Chondrocyte (in vitro differentiated cells): Measurements from ENCODE around the gene RNF149. TPM values are rescaled to one million over a fixed set of nuclear protein-coding genes. Genes with fewer than 3 reads are reported as not detected.

Experiments
- DNase-seq: peaks from one replicate; pipeline ENCODE4 v3.0.0; 2021; ENCODE audit warnings: mixed read lengths, low spot score
- H3K27ac Mint-ChIP-seq: one replicate; pipeline ENCODE4 v1.8.0; 2021; ENCODE audit warnings: mild to moderate bottlenecking, moderate library complexity, mixed read lengths; ENCODE audit not compliant: unreplicated experiment
- H3K27me3 Mint-ChIP-seq: 2 replicates; pipeline ENCODE4 v1.8.0; 2021; ENCODE audit warnings: low read depth, mixed read lengths
- H3K36me3 Mint-ChIP-seq: 2 replicates; pipeline ENCODE4 v1.8.0; 2021; ENCODE audit warnings: low read depth, mixed read lengths
- H3K4me1 Mint-ChIP-seq: 2 replicates; pipeline ENCODE4 v1.8.0; 2021; ENCODE audit warnings: low read depth, mild to moderate bottlenecking, mixed read lengths
- H3K4me3 Mint-ChIP-seq: one replicate; pipeline ENCODE4 v1.8.0; 2021; ENCODE audit warnings: mild to moderate bottlenecking, moderate library complexity, mixed read lengths; ENCODE audit not compliant: unreplicated experiment
- H3K9me3 Mint-ChIP-seq: 2 replicates; pipeline ENCODE4 v1.8.0; 2021; ENCODE audit warnings: low read depth, mixed read lengths
- total RNA-seq: library from RNA; stranded (reverse); gene quantifications from 3 replicates; pipeline ENCODE4 v1.2.1, GENCODE V29; 2021
- TF ChIP-seq, protein P1 (sequence below): fragments of 200-600 bp; sonication (generic); IDR thresholded peaks from 2 replicates; pipeline ENCODE4 v1.5.0; 2021; ENCODE audit warnings: antibody characterized with exemption, mild to moderate bottlenecking, moderate library complexity

Gene RNF149
- total RNA-seq, 1 donor from 2014 or later: 26.2 TPM

DNA sequence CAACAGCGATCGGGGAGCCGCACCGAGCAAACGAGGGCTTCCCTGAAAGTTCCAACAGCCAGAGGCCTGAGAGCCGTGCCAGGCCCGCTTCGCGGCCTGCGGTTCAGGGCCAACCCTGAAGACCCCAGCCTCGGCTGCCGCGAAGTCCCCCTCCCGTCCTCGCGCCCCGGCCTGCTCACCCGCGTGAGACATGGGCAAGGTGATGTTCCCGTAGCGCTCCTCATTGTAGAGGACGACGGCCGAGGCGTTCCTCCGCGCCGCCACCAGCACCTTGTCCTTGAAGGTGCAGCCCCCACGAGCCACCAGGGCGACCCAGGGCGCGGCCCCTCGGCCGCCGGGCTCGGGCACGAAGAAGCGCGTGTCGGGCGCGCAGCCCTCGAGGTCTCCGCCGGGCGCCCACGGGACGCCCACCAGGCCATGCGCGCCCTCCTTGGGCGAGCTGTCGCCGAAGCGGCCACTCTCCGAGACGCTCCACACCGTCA is 510 bp downstream of the RNF149 start:
- TF ChIP-seq, protein P1, sequence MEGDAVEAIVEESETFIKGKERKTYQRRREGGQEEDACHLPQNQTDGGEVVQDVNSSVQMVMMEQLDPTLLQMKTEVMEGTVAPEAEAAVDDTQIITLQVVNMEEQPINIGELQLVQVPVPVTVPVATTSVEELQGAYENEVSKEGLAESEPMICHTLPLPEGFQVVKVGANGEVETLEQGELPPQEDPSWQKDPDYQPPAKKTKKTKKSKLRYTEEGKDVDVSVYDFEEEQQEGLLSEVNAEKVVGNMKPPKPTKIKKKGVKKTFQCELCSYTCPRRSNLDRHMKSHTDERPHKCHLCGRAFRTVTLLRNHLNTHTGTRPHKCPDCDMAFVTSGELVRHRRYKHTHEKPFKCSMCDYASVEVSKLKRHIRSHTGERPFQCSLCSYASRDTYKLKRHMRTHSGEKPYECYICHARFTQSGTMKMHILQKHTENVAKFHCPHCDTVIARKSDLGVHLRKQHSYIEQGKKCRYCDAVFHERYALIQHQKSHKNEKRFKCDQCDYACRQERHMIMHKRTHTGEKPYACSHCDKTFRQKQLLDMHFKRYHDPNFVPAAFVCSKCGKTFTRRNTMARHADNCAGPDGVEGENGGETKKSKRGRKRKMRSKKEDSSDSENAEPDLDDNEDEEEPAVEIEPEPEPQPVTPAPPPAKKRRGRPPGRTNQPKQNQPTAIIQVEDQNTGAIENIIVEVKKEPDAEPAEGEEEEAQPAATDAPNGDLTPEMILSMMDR: no peak
- Mint-ChIP-seq H3K9me3 (no peaks in the 10 kb centered on the region), H3K36me3 (no peaks in the 10 kb centered on the region), H3K4me1 (peaks cover 43% of the 10 kb centered on the region), H3K4me3 (peak overlapping the region; percentile 90), H3K27me3 (no peaks in the 10 kb centered on the region), H3K27ac (peak overlapping the region; percentile 92)
- no peak for DNase-seq

DNA sequence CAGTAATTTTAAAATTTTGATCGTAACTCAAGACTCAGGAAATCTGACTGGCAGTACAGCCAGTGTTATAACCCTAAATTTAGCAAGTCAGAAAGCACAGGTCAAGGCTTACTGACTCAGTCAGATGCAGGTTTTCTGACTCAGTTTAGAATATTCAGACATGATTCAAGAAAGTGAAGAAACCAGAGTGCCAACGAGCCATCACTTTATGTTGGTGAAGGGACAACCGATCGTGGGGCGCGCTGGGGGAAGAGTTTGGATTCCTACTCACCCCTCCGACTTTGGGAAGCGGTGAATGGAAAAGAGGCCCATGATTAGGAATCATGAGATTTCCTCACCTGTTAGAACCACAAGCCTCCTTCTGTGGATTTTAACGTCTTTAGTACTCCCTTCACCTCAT is 998 bp downstream of the RNF149 start:
- TF ChIP-seq, protein P1: no peak
- Mint-ChIP-seq H3K4me1 (peaks cover 43% of the 10 kb centered on the region), H3K4me3 (peak overlapping the region; percentile 90), H3K9me3 (no peaks in the 10 kb centered on the region), H3K36me3 (peaks cover under 1% of the 10 kb centered on the region), H3K27me3 (no peaks in the 10 kb centered on the region), H3K27ac (peak overlapping the region; percentile 92)
- no peak for DNase-seq

DNA sequence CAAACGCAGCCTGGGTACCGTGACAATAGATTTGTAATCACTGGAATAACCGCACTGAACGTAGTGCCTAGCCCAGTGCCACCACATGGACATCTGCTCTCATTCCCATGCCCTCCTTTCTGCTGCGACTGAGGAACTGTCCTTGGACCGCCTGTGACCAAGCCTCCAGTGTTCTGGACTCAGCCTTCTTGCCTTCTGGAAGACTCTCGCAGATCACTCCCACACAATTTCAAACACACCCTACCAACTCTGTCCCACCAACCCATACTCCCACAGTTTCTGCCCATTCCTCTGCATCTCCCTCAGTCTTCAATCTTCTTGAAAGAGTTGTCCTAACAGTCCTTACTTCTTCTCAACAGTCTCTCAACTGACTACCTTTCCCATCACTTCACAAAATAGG is 2.1 kb downstream of the RNF149 start:
- H3K27ac Mint-ChIP-seq: peak overlapping the region; percentile 92
- H3K4me3 Mint-ChIP-seq: peak overlapping the region; percentile 90
- no peaks in the 10 kb centered on the region for H3K27me3 Mint-ChIP-seq
- H3K9me3 Mint-ChIP-seq: no peaks in the 10 kb centered on the region
- peaks cover 2% of the 10 kb centered on the region for H3K36me3 Mint-ChIP-seq
- DNase-seq: no peak
- TF ChIP-seq, protein P1: no peak
- peaks cover 50% of the 10 kb centered on the region for H3K4me1 Mint-ChIP-seq

DNA sequence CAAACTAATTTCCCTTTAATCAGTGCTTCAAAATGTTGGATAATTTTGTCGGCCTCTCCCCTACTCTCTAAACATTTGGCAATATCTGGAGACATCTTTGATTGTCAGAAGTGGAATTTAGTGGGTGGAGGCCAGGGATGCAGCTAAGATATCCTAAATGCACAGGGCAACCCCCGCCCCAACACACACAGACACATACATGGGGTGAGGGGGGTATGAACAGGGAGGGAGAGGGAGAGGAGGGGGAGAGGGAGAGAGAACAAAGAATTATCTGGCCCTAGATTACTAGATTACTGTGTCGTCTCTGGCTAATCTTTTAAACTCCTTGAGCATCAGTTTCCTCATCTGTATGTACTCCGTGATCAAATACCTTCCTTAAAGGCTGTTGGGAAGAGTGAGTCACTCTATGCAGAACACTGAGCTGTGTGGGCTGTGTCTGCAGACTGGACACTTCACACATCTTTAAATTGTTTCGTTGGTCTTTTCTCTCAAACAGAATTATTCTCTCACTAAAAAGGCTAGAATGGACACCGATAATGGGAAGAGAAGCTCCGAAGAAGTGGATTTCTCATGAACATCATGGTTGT is 2.9 kb downstream of the RNF149 start:
- DNase-seq: no peak
- Mint-ChIP-seq H3K4me3 (peak overlapping the region; percentile 24), H3K9me3 (no peaks in the 10 kb centered on the region), H3K27me3 (no peaks in the 10 kb centered on the region), H3K27ac (peak overlapping the region; percentile 92), H3K4me1 (peaks cover 50% of the 10 kb centered on the region), H3K36me3 (peaks cover 2% of the 10 kb centered on the region)
- TF ChIP-seq, protein P1: no peak

DNA sequence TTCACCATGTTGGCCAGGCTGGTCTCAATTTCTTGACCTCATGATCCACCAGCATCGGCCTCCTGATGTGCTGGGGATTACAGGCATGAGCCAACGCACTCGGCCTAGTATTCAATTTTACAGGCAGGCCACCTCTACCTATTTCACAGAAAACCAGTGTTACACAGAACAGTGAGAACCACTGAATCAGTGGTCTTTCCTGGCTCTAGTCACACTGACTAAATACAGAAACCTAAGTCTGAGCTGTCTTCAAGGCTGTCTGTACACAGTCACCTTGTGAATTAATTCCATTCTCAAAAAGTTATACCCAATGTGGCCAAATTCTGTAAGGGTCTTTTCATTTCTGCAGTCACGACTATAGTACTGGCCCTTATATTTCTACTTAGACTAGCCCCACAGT is 3.5 kb downstream of the RNF149 start:
- no peak overlapping the region for H3K4me3 Mint-ChIP-seq
- H3K9me3 Mint-ChIP-seq: no peaks in the 10 kb centered on the region
- H3K27ac Mint-ChIP-seq: peak overlapping the region; percentile 92

More for the DNA sequence above, 3.5 kb downstream of the RNF149 start:
- Mint-ChIP-seq H3K27me3 (no peaks in the 10 kb centered on the region), H3K4me1 (peaks cover 51% of the 10 kb centered on the region), H3K36me3 (peaks cover 2% of the 10 kb centered on the region)
- TF ChIP-seq, protein P1: no peak
- no peak for DNase-seq
